OCI-LY1 (cell line): ENCODE measurements around the gene SERPINB1.

ENCODE experiments used
- H2AFZ ChIP-seq: fragments of 200-600 bp; sonication (generic), shearing (Covaris generic); 2 replicates; pipeline ENCODE4 v1.6.0; 2014; ENCODE audit warnings: antibody characterized with exemption, mild to moderate bottlenecking, low read length
- H3F3A ChIP-seq: fragments of 200-600 bp; sonication (generic), shearing (Covaris generic); 2 replicates; pipeline ENCODE4 v1.6.0; 2014; ENCODE audit warnings: mild to moderate bottlenecking, antibody characterized with exemption, low read length, moderate library complexity; ENCODE audit not compliant: insufficient read depth
- H3K27ac ChIP-seq: fragments of 200-600 bp; sonication (generic); 2 replicates; pipeline ENCODE4 v1.5.1; 2014; ENCODE audit warnings: low read length, mixed run types, mild to moderate bottlenecking, low read depth; ENCODE audit not compliant: poor library complexity, severe bottlenecking
- H3K27me3 ChIP-seq: fragments of 200-600 bp; sonication (generic); 2 replicates; pipeline ENCODE4 v1.6.0; 2014; ENCODE audit warnings: antibody characterized with exemption, mild to moderate bottlenecking, low read length, moderate library complexity; ENCODE audit not compliant: insufficient read depth
- H3K36me3 ChIP-seq: fragments of 200-600 bp; sonication (generic); 2 replicates; pipeline ENCODE4 v1.6.1; 2014; ENCODE audit warnings: mild to moderate bottlenecking, antibody characterized with exemption, low read length, moderate library complexity, mixed read lengths; ENCODE audit not compliant: insufficient read depth
- H3K4me1 ChIP-seq: fragments of 200-600 bp; sonication (generic); 2 replicates; pipeline ENCODE4 v1.5.1; 2014; ENCODE audit warnings: mild to moderate bottlenecking, low read length, moderate library complexity; ENCODE audit not compliant: insufficient read depth, severe bottlenecking
- H3K4me2 ChIP-seq: fragments of 200-600 bp; sonication (generic), shearing (Covaris generic); 2 replicates; pipeline ENCODE4 v1.6.1; 2014; ENCODE audit warnings: low read length
- H3K4me3 ChIP-seq: fragments of 200-600 bp; sonication (generic); 2 replicates; pipeline ENCODE4 v1.5.1; 2014; ENCODE audit warnings: low read length, low read depth, mild to moderate bottlenecking, mixed read lengths; ENCODE audit not compliant: poor library complexity, severe bottlenecking
- H3K79me2 ChIP-seq: fragments of 200-600 bp; shearing (Covaris generic); 2 replicates; pipeline ENCODE4 v1.6.1; 2016; ENCODE audit warnings: mixed run types, low read length, mixed read lengths; ENCODE audit not compliant: insufficient read depth
- H3K9ac ChIP-seq: fragments of 200-600 bp; sonication (generic), shearing (Covaris generic); 2 replicates; pipeline ENCODE4 v1.6.1; 2014; ENCODE audit warnings: mild to moderate bottlenecking, low read length, mixed read lengths
- H3K9me2 ChIP-seq: fragments of 200-600 bp; sonication (generic), shearing (Covaris generic); 2 replicates; pipeline ENCODE4 v1.6.1; 2014; ENCODE audit warnings: low read depth, mild to moderate bottlenecking, low read length, mixed read lengths
- H3K9me3 ChIP-seq: fragments of 200-600 bp; shearing (Covaris generic); 2 replicates; pipeline ENCODE4 v1.6.1; 2014; ENCODE audit warnings: low read length, mixed read lengths
- H4K20me1 ChIP-seq: fragments of 200-600 bp; sonication (generic), shearing (Covaris generic); 2 replicates; pipeline ENCODE4 v1.6.0; 2016; ENCODE audit warnings: mild to moderate bottlenecking, low read length; ENCODE audit not compliant: insufficient read depth
- EZH2 ChIP-seq: fragments of 200-600 bp; sonication (generic), shearing (Covaris generic); IDR thresholded peaks from 2 replicates; pipeline ENCODE4 v1.8.0; 2017; ENCODE audit warnings: borderline replicate concordance, mixed run types, mild to moderate bottlenecking, antibody characterized with exemption, low read length, moderate library complexity, mixed read lengths
- TF ChIP-seq, protein P1 (sequence below): fragments of 200-600 bp; sonication (generic), shearing (Covaris generic); IDR thresholded peaks from 2 replicates; pipeline ENCODE4 v1.5.1; 2017; ENCODE audit warnings: mild to moderate bottlenecking, antibody characterized with exemption, low read length, moderate library complexity, mixed read lengths

Gene SERPINB1

DNA sequence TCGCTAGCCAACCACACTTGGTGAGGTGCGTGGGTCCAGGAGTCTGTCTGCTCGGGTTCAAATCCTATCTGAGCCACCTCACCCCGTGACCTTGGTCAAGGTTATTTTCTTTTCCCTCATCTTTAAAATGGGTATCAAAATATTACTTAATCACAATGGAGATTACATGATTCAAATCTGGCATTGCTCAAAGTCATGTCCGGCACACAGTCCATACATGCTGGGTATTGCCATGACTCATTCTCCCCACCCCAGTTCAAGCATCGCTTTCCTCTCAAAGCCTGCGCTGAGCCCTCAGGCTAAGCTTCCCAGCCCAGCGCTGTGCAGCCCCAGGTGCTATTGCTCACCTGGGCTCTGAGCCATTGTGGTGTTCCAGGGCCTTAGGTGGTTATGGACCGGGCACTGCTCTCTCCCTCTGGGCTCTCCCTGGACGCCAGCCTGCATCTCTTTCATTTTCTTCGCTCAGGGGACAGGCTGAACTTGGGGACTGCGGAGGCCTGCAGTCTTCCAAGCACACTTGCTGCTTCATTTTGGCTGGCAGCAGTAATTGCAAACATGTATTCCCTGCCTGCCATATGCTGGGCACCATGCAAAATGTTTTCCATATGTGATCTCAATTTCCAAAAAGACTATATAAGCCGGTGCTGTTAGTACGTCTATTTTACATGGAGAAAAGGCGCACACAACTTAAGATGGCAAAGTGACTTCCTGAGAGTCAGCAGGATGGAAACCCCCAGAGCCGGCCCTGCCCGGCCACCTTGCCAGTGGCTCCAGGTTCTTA lies 49.1 kb downstream of the SERPINB1 start:
- H3K27me3 ChIP-seq, result no peaks in the 10 kb centered on the region
- H3K9me2 ChIP-seq, result no peaks in the 10 kb centered on the region
- H3K9ac ChIP-seq, result no peak overlapping the region
- no peaks in the 10 kb centered on the region for H4K20me1 ChIP-seq
- peaks cover 3% of the 10 kb centered on the region; the same call in 1 of the 2 replicates for H3K36me3 ChIP-seq
- no peaks in the 10 kb centered on the region for H3K79me2 ChIP-seq
- H3K4me1 ChIP-seq, result peaks cover 5% of the 10 kb centered on the region
- TF ChIP-seq, protein P1, sequence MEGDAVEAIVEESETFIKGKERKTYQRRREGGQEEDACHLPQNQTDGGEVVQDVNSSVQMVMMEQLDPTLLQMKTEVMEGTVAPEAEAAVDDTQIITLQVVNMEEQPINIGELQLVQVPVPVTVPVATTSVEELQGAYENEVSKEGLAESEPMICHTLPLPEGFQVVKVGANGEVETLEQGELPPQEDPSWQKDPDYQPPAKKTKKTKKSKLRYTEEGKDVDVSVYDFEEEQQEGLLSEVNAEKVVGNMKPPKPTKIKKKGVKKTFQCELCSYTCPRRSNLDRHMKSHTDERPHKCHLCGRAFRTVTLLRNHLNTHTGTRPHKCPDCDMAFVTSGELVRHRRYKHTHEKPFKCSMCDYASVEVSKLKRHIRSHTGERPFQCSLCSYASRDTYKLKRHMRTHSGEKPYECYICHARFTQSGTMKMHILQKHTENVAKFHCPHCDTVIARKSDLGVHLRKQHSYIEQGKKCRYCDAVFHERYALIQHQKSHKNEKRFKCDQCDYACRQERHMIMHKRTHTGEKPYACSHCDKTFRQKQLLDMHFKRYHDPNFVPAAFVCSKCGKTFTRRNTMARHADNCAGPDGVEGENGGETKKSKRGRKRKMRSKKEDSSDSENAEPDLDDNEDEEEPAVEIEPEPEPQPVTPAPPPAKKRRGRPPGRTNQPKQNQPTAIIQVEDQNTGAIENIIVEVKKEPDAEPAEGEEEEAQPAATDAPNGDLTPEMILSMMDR, result no peak
- no peak for TF ChIP-seq EZH2
- H3K9me3 ChIP-seq, result no peaks in the 10 kb centered on the region
- H2AFZ ChIP-seq, result no peak overlapping the region
- no peak overlapping the region for H3K4me2 ChIP-seq
- H3K27ac ChIP-seq, result no peak overlapping the region
- H3F3A ChIP-seq, result no peaks in the 10 kb centered on the region
- no peak overlapping the region for H3K4me3 ChIP-seq

DNA sequence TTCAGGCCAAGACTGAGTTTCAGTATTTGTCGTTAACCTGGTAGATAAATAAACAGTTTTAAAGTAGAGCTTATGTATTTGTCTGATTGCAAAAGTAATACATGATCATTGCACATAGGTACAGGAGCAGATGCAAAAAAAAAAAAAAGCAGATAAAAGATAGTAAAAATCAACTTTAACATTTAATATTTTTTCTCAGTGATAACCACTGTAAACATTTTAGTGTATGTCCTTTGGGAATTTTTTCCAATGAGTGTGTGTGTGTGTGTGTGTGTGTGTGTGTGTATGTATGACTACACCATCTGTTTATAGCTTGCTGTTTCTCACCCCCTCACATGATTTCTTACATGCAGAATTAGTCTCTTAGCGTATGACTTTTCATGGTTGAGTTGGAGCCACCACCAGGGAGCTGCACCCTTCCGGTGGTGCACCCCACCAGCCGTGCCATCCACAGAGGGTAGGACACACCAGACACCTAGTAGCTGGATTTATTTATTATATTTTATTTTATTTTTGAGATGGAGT lies 50.2 kb downstream of the SERPINB1 start:
- Histone ChIP-seq H3K9ac (no peak overlapping the region), H4K20me1 (no peaks in the 10 kb centered on the region), H3K4me1 (peaks cover 5% of the 10 kb centered on the region), H3K9me3 (no peaks in the 10 kb centered on the region), H3K79me2 (no peaks in the 10 kb centered on the region), H3K4me3 (no peak overlapping the region), H3K4me2 (no peak overlapping the region), H3K36me3 (peaks cover 3% of the 10 kb centered on the region; the same call in 1 of the 2 replicates), H3K9me2 (no peaks in the 10 kb centered on the region), H3F3A (no peaks in the 10 kb centered on the region), H3K27ac (no peak overlapping the region), H3K27me3 (no peaks in the 10 kb centered on the region), H2AFZ (no peak overlapping the region)
- no peak for TF ChIP-seq EZH2
- TF ChIP-seq, protein P1, result no peak

DNA sequence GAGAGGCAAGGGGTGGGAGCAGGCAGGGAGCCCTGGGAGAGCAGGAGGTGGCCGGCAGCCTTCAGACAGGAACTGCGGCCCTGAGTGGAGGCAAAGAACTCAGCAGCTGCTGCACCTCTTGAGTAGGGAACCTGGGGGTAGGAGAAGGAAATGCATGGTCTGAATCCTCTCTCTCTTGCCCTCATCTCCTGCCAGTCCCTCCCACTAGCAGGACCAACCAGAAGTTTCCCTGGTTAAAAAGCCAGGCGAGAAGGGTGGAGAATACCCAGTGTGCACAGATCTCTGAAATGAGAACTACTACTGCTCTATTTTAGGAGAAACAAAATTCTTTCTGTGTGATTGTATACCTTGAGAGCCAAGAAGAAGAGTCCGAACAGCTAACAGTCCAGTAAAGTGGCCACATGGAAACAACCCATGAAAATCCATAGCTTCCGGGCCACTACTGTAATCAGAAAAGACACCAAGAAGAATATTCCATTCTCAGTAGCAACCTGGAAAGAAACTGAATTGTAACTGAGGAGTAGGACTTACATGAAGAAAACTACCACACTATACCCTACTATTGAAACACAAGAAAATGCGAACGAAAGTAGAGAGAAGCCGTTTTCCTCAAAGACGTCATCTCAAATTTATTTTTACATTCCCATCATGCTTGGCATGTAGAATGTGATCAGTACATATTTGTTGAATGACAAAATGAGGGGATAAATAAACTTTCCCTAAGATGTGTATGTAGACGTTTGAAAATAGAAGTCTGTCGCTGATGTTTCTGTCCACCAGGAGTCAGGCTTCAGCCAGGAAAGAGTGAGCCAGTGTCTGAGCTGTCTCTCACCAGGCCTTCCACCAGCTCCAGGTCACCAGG lies 50.8 kb downstream of the SERPINB1 start:
- TF ChIP-seq EZH2, result no peak
- TF ChIP-seq, protein P1, result peak; percentile 85
- Histone ChIP-seq H3K27me3 (no peaks in the 10 kb centered on the region), H3K79me2 (no peaks in the 10 kb centered on the region), H3K4me2 (no peak overlapping the region), H3K4me3 (no peak overlapping the region), H3K9me3 (no peaks in the 10 kb centered on the region), H4K20me1 (no peaks in the 10 kb centered on the region), H3K27ac (no peak overlapping the region), H2AFZ (no peak overlapping the region), H3F3A (no peaks in the 10 kb centered on the region), H3K36me3 (peaks cover 10% of the 10 kb centered on the region; the same call in 1 of the 2 replicates), H3K4me1 (peaks cover 5% of the 10 kb centered on the region), H3K9me2 (no peaks in the 10 kb centered on the region), H3K9ac (no peak overlapping the region)
